ENCODE results near the gene SLC1A3.

SLC1A3 gene

DNA sequence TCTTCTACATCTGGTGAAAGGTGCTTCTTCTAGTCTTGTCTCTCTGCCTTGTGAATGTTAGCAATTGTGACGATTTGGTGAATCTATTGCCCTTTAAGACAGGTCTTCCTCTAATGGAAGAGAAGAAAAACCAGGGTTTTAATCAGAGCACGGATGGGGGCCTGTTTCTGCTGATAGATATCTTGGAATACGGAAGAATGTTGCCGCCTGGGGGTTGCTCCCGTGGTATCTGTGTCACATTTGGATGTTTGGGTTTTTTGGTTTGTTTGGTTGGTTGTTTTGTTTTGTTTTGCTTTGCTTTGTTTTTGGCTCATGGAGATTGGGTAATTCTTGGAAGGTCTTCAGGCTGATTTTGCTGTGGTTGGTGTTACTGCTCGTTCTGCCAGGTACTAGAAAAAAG is 9.7 kb upstream of the SLC1A3 start (continued):
- TF ChIP-seq, protein P1, sequence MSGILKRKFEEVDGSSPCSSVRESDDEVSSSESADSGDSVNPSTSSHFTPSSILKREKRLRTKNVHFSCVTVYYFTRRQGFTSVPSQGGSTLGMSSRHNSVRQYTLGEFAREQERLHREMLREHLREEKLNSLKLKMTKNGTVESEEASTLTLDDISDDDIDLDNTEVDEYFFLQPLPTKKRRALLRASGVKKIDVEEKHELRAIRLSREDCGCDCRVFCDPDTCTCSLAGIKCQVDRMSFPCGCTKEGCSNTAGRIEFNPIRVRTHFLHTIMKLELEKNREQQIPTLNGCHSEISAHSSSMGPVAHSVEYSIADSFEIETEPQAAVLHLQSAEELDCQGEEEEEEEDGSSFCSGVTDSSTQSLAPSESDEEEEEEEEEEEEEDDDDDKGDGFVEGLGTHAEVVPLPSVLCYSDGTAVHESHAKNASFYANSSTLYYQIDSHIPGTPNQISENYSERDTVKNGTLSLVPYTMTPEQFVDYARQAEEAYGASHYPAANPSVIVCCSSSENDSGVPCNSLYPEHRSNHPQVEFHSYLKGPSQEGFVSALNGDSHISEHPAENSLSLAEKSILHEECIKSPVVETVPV (CRISPR knock-in tag; IDR thresholded peaks at IDR 0.05), result no peak

DNA sequence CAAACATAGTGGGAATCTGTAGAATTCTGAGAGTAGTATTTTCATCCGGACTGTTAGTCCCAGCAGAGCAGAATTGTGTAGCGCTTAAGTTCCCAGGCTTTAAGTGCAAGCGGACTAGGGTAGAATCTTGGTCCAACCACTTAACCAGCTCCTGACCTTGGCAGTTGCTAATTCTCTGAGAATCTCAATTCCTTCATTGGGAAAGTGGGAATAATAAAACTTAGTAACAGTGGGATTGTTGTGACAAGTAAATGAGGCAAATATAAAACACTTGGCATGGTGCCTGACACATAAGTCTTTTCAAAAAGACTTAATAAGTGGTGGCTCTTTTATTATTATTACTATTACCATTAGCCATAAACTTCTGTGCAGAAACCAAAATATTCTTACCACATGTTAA is 8.4 kb upstream of the SLC1A3 start:
- TF ChIP-seq, protein P2, sequence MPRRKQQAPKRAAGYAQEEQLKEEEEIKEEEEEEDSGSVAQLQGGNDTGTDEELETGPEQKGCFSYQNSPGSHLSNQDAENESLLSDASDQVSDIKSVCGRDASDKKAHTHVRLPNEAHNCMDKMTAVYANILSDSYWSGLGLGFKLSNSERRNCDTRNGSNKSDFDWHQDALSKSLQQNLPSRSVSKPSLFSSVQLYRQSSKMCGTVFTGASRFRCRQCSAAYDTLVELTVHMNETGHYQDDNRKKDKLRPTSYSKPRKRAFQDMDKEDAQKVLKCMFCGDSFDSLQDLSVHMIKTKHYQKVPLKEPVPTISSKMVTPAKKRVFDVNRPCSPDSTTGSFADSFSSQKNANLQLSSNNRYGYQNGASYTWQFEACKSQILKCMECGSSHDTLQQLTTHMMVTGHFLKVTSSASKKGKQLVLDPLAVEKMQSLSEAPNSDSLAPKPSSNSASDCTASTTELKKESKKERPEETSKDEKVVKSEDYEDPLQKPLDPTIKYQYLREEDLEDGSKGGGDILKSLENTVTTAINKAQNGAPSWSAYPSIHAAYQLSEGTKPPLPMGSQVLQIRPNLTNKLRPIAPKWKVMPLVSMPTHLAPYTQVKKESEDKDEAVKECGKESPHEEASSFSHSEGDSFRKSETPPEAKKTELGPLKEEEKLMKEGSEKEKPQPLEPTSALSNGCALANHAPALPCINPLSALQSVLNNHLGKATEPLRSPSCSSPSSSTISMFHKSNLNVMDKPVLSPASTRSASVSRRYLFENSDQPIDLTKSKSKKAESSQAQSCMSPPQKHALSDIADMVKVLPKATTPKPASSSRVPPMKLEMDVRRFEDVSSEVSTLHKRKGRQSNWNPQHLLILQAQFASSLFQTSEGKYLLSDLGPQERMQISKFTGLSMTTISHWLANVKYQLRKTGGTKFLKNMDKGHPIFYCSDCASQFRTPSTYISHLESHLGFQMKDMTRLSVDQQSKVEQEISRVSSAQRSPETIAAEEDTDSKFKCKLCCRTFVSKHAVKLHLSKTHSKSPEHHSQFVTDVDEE (CRISPR knock-in tag; IDR thresholded peaks at IDR 0.05), result no peak
- TF ChIP-seq ZNF70 (CRISPR knock-in tag; IDR thresholded peaks at IDR 0.05) (no peak), ZNF8 (CRISPR knock-in tag; IDR thresholded peaks at IDR 0.05) (no peak), ARNTL (CRISPR knock-in tag; IDR thresholded peaks at IDR 0.05; ENCODE audit: borderline replicate concordance, low read depth) (no peak), OSR1 (CRISPR knock-in tag; IDR thresholded peaks at IDR 0.05) (no peak), ZFP3 (CRISPR knock-in tag; IDR thresholded peaks at IDR 0.05) (no peak), CSDC2 (CRISPR knock-in tag; IDR thresholded peaks at IDR 0.05) (no peak), ZNF565 (CRISPR knock-in tag; conservative IDR thresholded peaks at IDR 0.05; ENCODE audit: low read depth) (no peak), RARB (CRISPR knock-in tag; IDR thresholded peaks at IDR 0.05) (no peak), ISL1 (CRISPR knock-in tag; IDR thresholded peaks at IDR 0.05) (no peak), GLIS3 (CRISPR knock-in tag; IDR thresholded peaks at IDR 0.05) (no peak), TOX (CRISPR knock-in tag; IDR thresholded peaks at IDR 0.05; ENCODE audit: borderline replicate concordance) (no peak), ZC3H10 (CRISPR knock-in tag; IDR thresholded peaks at IDR 0.05) (no peak), PPARA (CRISPR knock-in tag; IDR thresholded peaks at IDR 0.05; ENCODE audit: borderline replicate concordance) (no peak), BACH2 (CRISPR knock-in tag; IDR thresholded peaks at IDR 0.05; ENCODE audit: borderline replicate concordance) (no peak)
- TF ChIP-seq, protein P3, sequence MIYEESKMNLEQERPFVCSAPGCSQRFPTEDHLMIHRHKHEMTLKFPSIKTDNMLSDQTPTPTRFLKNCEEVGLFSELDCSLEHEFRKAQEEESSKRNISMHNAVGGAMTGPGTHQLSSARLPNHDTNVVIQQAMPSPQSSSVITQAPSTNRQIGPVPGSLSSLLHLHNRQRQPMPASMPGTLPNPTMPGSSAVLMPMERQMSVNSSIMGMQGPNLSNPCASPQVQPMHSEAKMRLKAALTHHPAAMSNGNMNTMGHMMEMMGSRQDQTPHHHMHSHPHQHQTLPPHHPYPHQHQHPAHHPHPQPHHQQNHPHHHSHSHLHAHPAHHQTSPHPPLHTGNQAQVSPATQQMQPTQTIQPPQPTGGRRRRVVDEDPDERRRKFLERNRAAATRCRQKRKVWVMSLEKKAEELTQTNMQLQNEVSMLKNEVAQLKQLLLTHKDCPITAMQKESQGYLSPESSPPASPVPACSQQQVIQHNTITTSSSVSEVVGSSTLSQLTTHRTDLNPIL (CRISPR knock-in tag; IDR thresholded peaks at IDR 0.05; ENCODE audit: low read depth), result no peak
- TF ChIP-seq, protein P4, sequence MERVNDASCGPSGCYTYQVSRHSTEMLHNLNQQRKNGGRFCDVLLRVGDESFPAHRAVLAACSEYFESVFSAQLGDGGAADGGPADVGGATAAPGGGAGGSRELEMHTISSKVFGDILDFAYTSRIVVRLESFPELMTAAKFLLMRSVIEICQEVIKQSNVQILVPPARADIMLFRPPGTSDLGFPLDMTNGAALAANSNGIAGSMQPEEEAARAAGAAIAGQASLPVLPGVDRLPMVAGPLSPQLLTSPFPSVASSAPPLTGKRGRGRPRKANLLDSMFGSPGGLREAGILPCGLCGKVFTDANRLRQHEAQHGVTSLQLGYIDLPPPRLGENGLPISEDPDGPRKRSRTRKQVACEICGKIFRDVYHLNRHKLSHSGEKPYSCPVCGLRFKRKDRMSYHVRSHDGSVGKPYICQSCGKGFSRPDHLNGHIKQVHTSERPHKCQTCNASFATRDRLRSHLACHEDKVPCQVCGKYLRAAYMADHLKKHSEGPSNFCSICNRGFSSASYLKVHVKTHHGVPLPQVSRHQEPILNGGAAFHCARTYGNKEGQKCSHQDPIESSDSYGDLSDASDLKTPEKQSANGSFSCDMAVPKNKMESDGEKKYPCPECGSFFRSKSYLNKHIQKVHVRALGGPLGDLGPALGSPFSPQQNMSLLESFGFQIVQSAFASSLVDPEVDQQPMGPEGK (CRISPR knock-in tag; IDR thresholded peaks at IDR 0.05; ENCODE audit: borderline replicate concordance), result no peak
- TF ChIP-seq, protein P1 (CRISPR knock-in tag; IDR thresholded peaks at IDR 0.05), result no peak

DNA sequence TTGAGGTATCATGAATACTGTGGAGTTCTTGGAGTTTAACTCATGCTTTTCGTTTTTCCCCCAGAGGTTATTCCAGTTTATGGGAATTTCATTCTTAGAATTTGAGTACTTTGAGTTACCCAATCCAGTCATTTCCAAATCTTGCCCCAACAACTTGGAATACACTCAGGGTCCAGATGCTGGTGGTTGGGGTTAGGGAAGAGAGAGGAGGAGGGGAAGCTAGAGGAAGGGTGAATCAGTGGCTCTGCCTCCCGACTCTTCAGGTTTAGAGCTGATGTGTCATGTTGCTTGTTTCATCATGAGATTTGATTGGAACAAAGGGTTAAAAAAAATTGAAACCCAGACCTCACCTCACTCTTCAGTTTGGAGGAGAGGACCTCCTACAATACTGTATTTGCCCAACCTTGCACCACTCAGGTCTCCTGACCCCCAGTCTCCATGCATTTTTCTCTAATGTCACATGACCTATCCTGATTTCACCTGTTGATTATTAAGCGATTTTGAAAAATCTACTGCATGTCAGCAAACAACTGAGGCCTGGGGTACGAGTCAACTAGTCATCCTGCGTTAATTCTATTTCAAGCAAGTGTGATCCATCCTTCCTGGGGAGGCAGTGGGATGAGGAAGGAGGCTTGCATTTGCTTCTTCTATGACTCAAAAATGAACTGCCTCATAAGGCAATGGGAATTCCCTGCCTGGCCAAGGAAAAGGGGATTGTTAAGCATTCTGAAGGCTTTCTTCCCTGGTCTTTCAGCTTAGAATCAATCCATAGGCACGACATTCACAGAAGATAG is 6.2 kb upstream of the SLC1A3 start:
- no peak for ATAC-seq
- TF ChIP-seq, protein P1 (CRISPR knock-in tag; IDR thresholded peaks at IDR 0.05), result no peak
- TF ChIP-seq TOX (CRISPR knock-in tag; IDR thresholded peaks at IDR 0.05; ENCODE audit: borderline replicate concordance), result no peak
- no peak for TF ChIP-seq ZNF8 (CRISPR knock-in tag; IDR thresholded peaks at IDR 0.05)
- no peak for TF ChIP-seq ESRRG (CRISPR knock-in tag; IDR thresholded peaks at IDR 0.05)
- no peak for TF ChIP-seq ZFP3 (CRISPR knock-in tag; IDR thresholded peaks at IDR 0.05)
- TF ChIP-seq ZNF70 (CRISPR knock-in tag; IDR thresholded peaks at IDR 0.05), result no peak
- TF ChIP-seq ISL1 (CRISPR knock-in tag; IDR thresholded peaks at IDR 0.05), result no peak
- TF ChIP-seq PPARA (CRISPR knock-in tag; IDR thresholded peaks at IDR 0.05; ENCODE audit: borderline replicate concordance), result no peak
- TF ChIP-seq, protein P5, sequence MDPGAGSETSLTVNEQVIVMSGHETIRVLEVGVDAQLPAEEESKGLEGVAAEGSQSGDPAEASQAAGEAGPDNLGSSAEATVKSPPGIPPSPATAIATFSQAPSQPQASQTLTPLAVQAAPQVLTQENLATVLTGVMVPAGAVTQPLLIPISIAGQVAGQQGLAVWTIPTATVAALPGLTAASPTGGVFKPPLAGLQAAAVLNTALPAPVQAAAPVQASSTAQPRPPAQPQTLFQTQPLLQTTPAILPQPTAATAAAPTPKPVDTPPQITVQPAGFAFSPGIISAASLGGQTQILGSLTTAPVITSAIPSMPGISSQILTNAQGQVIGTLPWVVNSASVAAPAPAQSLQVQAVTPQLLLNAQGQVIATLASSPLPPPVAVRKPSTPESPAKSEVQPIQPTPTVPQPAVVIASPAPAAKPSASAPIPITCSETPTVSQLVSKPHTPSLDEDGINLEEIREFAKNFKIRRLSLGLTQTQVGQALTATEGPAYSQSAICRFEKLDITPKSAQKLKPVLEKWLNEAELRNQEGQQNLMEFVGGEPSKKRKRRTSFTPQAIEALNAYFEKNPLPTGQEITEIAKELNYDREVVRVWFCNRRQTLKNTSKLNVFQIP (CRISPR knock-in tag; IDR thresholded peaks at IDR 0.05; ENCODE audit: borderline replicate concordance, low read depth), result no peak
- TF ChIP-seq BACH2 (CRISPR knock-in tag; IDR thresholded peaks at IDR 0.05; ENCODE audit: borderline replicate concordance), result no peak
- no peak for TF ChIP-seq ARNTL (CRISPR knock-in tag; IDR thresholded peaks at IDR 0.05; ENCODE audit: borderline replicate concordance, low read depth)
- TF ChIP-seq, protein P3 (CRISPR knock-in tag; IDR thresholded peaks at IDR 0.05; ENCODE audit: low read depth), result no peak
- TF ChIP-seq ZFP30 (CRISPR knock-in tag; IDR thresholded peaks at IDR 0.05), result no peak

More for the DNA sequence above, 8.4 kb upstream of the SLC1A3 start:
- no peak for ATAC-seq

All from SK-N-SH treated with all-trans-retinoic acid at 6 μM for 48 hours (cell line).